A549 (cell line): Measurements from ENCODE around the gene TMTC1.

Experiments used
- CEBPB ChIP-seq, 2 experiments: fragments of >200 bp in 1 of 2; sonication (Bioruptor Twin) in 1 of 2; formaldehyde crosslinking in 1 of 2; IDR thresholded peaks; 2 replicates each; pipeline ENCODE4 v1.6.1; 2012 to 2016
- CHD2 ChIP-seq: fragments of 150-350 bp; IDR thresholded peaks from 2 replicates; pipeline ENCODE4 v1.6.1; 2014; ENCODE audit warnings: low read length; ENCODE audit not compliant: partially characterized antibody
- CHD4 ChIP-seq: fragments of 200-600 bp; sonication (generic); IDR thresholded peaks from 2 replicates; pipeline ENCODE4 v1.6.1; 2016; ENCODE audit warnings: antibody characterized with exemption, mild to moderate bottlenecking, borderline replicate concordance
- CTCF ChIP-seq: fragments of >200 bp; sonication (Bioruptor Twin); formaldehyde crosslinking; IDR thresholded peaks from 3 replicates; pipeline ENCODE4 v1.5.1; 2016
- EP300 ChIP-seq, 2 experiments: fragments of >200 bp; sonication (Bioruptor Twin); formaldehyde crosslinking; IDR thresholded peaks; 2 replicates in 1 of 2; 3 replicates in 1 of 2; pipeline ENCODE4 v1.6.1; 2016 to 2017
- FOSL2 ChIP-seq, 2 experiments: fragments of 450-650 bp in 1 of 2; fragments of >200 bp in 1 of 2; sonication (Bioruptor Twin) in 1 of 2; formaldehyde crosslinking; IDR thresholded peaks; 2 replicates each; pipeline versions ENCODE4 v1.5.0 to v1.6.1; 2016 to 2020; ENCODE audit warnings: mild to moderate bottlenecking in 1 of 2, moderate library complexity in 1 of 2
- HOXB5 ChIP-seq: fragments of 250-450 bp; sonication (Bioruptor Pico); IDR thresholded peaks from 2 replicates; pipeline ENCODE4 v1.5.0; 2020; ENCODE audit warnings: mild to moderate bottlenecking, moderate library complexity
- MAZ ChIP-seq: fragments of 150-350 bp; IDR thresholded peaks from 2 replicates; pipeline ENCODE4 v1.6.1; 2014; ENCODE audit warnings: antibody characterized with exemption, low read depth, low read length, borderline replicate concordance
- POLR2A ChIP-seq: IDR thresholded peaks from 2 replicates; pipeline ENCODE4 v1.6.1; 2012; ENCODE audit warnings: mild to moderate bottlenecking, low read length
- RAD21 ChIP-seq, 2 experiments: fragments of >200 bp in 1 of 2; sonication (Bioruptor Twin) in 1 of 2; formaldehyde crosslinking in 1 of 2; IDR thresholded peaks in 1 of 2; conservative IDR thresholded peaks in 1 of 2; 2 replicates in 1 of 2; 3 replicates in 1 of 2; pipeline ENCODE4 v1.6.1; 2012 to 2018; ENCODE audit warnings: inconsistent platforms in 1 of 2
- REST ChIP-seq: fragments of 200-600 bp; sonication (generic); IDR thresholded peaks from 2 replicates; pipeline ENCODE4 v1.6.1; 2016; ENCODE audit warnings: antibody characterized with exemption, mild to moderate bottlenecking, moderate library complexity
- ZFP36 ChIP-seq: fragments of 450-650 bp; IDR thresholded peaks from 2 replicates; pipeline ENCODE4 v1.6.1; 2014; ENCODE audit warnings: borderline replicate concordance; ENCODE audit not compliant: partially characterized antibody
- ZSCAN20 ChIP-seq: fragments of 250-450 bp; sonication (Bioruptor Pico); IDR thresholded peaks from 2 replicates; pipeline ENCODE4 v1.8.0; 2022; ENCODE audit warnings: mild to moderate bottlenecking, moderate library complexity

- TF ChIP-seq CHD4 = no peak
- TF ChIP-seq CTCF = no peak
- no peak for TF ChIP-seq CEBPB (IDR thresholded peaks at IDR 0.05)
- TF ChIP-seq RAD21 (conservative IDR thresholded peaks at IDR 0.05 in 1 of 2, IDR thresholded peaks at IDR 0.05 in 1 of 2) = no peak
- TF ChIP-seq ZSCAN20 (CRISPR knock-in tag) = no peak
- no peak for TF ChIP-seq HOXB5 (CRISPR knock-in tag)
- TF ChIP-seq POLR2A = no peak
- no peak for TF ChIP-seq EP300 (IDR thresholded peaks at IDR 0.05)
- TF ChIP-seq CHD2 = no peak
- TF ChIP-seq FOSL2 (IDR thresholded peaks at IDR 0.05) = no peak
- TF ChIP-seq FOSL2 (CRISPR knock-in tag; IDR thresholded peaks at IDR 0.05) = no peak
- TF ChIP-seq REST = no peak
- TF ChIP-seq ZFP36 = no peak
- no peak for TF ChIP-seq MAZ
Observed at GRCh38 chr12:29709496-29710040, 74.2 kb downstream of the TMTC1 start.
